ENCODE data around the gene PAQR4.
A peak's percentile ranks its signal among the peaks of the same experiment; 100 is the strongest.

PAQR4 gene

DNA sequence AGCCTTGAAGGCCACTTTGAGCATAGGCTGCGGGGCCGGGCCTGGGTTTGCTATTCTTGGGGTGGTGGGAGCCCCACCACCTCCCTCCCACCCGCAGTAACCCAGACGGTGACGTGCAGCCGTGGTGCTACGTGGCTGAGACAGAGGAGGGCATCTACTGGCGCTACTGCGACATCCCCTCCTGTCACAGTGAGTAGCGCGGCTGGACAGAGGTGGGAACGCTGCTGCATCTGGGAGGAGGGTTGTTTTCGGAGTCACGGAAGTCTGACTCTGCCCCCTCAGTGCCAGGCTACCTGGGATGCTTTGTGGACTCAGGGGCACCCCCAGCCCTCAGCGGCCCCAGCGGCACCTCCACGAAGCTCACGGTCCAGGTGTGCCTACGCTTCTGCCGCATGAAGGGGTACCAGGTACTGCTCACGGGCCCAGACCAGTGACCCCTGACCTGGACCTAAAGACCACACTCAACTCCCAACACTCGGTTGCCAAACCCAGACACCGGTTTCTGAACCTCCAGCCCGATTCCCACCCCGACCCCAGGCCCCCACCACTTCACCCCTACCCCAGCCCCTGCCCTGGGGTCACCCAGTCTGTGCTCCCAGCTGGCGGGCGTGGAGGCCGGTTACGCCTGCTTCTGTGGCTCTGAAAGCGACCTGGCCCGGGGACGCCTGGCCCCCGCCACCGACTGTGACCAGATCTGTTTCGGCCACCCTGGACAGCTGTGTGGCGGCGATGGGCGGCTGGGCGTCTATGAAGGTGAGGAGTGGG, 2.9 kb upstream of the PAQR4 start:
- no peak for DNase-seq

DNA sequence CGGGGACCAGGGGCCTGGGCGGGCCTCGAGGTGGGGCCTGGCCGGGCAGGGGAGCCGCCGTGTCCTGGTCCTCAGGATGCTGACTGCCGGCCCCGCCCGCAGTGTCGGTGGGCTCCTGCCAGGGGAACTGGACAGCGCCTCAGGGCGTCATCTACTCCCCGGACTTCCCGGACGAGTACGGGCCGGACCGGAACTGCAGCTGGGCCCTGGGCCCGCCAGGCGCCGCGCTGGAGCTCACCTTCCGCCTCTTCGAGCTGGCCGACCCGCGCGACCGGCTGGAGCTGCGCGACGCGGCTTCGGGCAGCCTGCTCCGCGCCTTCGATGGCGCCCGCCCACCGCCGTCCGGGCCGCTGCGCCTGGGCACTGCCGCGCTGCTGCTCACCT, 2.3 kb upstream of the PAQR4 start:
- peak; percentile 18 for DNase-seq

DNA sequence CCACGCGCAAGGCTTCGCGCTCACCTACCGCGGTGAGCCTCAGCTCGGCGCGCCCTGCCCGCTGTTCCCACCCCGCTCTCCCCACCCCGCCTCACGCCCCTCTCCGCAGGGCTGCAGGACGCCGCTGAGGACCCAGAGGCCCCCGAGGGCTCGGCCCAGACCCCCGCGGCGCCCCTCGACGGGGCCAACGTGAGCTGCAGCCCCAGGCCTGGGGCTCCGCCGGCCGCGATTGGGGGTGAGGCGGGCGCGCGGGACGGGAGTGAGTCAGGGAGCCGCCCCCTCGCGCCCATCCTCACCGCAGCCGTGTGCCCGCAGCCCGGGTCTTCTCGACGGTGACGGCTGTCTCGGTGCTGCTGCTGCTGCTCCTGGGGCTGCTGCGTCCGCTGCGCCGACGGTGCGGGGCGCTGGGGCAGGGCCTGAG, 1.9 kb upstream of the PAQR4 start:
- DNase-seq: no peak

DNA sequence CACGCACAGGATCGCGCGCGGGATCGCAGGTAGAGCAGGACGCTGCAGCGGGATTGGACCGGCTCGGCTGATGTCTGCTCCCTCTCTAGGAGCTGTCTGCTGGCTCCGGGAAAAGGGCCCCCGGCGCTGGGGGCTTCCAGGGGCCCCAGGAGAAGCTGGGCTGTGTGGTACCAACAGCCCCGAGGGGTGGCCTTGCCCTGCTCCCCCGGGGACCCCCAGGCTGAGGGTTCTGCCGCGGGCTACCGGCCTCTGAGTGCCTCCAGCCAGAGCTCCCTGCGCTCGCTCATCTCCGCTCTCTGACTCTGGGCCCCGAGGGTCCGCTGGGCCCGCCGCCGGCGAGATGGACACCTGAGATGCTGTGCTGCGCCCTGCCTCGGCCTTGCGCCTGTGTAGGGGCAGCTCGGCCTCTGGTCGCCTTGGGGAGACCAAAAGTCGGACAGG, 1.4 kb upstream of the PAQR4 start:
- no peak for DNase-seq

DNA sequence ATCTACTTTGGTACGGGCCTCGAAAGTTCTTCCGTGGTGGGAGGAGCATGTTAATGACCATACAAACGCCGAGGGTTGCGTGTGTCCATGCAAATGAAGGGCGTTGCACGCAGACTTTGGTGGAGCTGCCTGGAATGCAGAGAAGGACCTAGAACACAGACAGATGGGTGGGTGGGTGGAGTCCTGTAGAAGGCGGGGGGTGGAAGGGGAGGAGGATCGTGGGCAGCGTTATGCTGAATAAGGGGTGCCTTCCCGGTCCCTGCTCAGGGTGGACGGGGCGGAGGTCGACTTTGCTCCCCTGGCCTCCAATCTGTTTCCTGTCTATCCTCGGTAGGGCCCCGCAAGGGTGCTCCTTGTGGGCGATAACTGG, 795 bp upstream of the PAQR4 start:
- DNase-seq: peak; percentile 42

DNA sequence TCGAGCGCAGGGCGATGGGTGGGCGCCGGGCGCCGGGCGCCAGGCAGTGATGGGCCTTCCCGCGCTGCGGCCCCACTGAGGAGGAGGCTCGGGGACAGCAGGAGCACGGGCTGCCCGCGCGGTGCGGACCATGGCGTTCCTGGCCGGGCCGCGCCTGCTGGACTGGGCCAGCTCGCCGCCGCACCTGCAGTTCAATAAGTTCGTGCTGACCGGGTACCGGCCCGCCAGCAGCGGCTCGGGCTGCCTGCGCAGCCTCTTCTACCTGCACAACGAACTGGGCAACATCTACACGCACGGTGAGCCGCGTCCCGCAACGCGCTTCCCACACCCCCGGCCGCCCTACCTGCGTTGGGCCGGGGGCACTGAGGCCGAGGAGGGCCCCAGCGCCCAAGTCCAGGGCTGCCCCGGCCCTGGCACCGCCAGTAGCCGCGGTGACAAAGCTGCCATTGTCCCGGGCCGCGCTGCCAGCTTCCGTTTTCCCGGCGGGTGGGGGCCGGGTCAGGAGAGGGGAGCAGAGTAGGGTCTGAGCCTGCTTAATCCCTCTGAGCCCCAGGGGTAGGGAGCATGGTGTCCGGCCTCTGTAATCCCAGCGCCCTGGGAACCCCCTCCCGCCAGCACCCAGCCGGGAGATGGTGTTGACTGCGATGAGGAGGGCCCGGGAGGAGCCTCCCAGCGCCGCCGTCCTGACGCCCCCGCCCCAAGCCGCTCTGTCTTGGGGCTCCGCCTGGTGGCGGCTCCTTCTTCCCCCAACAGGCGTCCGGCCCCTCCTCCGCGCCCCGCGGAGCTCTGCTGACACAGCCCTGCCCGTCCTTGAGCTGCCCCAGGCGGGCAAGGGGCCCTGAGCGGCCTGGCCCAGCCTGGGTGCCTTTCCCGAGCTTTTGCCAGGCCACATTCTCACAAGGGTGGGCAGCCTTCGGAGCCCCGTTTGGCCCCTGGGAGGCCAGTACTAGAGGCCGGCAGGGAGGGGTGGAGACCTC, 685 bp downstream of the PAQR4 start:
- peak; percentile 57 for DNase-seq

DNA sequence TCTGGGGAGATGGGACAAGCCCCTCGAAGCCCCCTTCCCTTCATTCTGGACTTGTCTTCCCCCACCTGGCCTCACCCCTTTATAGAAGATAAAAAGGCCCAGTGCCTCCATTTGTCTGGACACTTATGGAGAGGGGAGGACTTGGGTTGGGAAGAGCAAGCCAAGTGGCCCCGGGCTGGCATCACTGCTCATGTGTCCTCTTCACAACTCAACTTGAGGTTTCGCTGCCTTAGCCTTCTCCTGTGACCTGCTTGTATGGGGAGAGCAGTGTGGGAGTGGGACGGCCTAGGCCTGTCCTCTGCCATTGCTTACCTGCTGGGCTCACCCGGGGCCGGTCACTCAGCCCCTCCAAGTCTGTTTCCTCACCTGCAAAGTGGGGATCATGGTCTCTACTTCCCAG, 1.4 kb downstream of the PAQR4 start:
- no peak for DNase-seq

DNA sequence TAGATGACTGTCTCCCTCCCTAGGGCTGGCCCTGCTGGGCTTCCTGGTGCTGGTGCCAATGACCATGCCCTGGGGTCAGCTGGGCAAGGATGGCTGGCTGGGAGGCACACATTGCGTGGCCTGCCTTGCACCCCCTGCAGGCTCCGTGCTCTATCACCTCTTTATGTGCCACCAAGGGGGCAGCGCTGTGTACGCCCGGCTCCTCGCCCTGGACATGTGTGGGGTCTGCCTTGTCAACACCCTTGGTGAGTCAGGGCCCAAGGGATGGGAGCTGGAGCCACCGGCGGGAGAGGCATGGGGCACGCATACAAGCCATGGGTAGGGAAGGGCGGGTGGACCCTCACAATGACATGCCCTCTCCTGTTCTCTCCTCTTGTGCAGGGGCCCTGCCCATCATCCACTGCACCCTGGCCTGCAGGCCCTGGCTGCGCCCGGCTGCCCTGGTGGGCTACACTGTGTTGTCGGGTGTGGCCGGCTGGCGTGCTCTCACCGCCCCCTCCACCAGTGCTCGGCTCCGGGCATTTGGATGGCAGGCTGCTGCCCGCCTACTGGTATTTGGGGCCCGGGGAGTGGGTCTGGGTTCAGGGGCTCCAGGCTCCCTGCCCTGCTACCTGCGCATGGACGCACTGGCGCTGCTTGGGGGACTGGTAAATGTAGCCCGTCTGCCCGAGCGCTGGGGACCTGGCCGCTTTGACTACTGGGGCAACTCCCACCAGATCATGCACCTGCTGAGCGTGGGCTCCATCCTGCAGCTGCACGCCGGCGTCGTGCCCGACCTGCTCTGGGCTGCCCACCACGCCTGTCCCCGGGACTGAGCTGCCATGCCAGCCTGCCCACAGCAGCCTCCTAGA, 2.2 kb downstream of the PAQR4 start:
- no peak for DNase-seq

DNA sequence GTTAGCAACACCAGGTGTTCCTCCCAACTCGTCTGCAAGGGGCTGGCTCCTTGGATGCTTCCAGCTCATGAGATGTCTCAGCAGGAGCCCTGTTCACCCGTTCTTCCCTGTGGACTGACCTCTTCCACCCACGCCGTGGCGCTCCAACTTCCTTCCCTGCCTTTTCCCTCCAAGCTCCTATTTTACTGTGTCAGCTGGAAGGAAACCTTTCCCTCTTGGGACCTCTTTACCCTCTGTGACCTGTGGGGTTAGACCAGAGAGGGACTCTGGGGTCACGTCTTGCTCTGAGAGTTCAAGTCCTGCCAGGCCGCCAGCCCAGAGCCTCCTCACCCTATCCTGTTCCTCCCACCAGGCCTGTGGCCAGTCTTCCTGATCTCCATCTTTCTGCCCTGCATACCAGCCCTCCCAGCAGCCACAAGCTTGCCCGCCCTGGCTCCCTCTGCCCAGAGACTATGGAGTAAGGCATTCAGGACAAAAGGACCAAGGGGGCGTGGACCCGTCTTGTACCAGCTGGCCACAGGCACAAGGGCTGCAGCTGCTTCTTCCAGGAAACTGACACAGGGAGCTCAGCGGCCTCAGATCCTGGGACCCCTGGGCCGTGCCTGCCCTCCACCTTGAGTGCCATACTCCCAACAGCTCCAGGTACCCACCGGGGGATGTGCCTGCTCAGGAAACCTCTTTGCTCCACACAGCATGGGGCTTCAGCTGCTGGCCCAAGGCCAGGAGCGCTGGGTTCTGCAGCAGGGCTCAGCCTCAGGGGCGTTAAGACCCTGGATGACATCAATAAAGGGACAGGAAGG, 3.0 kb downstream of the PAQR4 start:
- DNase-seq: no peak

DNA sequence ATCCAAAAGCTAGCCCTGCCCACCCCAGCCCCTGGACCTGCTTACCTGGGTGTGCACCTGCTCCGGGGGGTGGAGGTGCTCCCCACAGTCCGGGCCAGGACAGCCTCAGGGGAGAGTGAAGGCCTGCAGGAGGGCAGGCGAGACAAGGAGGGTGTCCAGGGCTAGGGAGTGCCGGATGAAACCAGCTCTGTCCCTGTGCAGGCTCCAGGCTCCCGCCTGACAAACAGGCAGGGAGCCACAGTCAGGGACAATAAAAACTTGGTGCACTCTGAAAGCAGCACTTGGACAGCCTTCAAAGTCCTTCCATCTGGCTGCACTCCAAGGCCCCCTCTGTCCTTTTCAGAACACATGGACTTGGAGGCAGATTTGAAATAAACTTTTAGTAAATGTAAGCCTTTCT, 3.9 kb downstream of the PAQR4 start:
- DNase-seq: no peak

DNA sequence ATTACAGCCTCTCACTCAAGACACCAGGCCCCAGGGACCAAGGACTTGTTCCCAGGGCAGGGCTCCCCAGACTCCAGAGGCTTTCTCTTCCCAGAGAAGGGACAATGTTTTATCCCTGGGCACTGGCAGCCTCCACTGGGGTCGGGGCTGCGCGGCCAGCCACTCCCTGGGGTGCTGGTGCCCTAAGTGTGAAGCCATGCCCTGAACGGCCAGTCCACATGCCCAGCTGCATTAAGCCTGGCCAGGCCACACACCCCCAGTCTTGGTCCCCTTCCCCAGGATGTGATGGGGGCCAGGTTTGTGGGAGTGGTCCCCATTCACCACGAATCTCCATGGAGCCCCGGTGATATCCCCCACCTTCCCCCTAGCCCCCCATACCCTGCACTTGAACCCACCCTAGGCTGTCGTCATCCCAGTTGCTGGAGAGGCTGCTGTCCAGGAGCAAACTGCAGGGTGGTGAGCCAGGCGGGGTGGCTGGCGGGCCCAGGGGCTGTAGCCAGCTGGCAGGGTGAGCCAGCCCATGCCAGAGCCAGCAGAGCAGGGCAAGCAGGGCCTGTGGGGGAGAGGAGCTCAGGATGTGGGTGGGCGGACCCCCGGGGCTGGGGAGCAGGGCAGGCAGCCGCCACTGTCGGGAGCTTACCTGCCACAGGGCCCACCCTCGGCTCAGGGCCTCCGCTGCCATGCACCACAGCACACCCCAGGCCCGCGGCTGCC, 4.6 kb downstream of the PAQR4 start:
- DNase-seq: no peak

DNA sequence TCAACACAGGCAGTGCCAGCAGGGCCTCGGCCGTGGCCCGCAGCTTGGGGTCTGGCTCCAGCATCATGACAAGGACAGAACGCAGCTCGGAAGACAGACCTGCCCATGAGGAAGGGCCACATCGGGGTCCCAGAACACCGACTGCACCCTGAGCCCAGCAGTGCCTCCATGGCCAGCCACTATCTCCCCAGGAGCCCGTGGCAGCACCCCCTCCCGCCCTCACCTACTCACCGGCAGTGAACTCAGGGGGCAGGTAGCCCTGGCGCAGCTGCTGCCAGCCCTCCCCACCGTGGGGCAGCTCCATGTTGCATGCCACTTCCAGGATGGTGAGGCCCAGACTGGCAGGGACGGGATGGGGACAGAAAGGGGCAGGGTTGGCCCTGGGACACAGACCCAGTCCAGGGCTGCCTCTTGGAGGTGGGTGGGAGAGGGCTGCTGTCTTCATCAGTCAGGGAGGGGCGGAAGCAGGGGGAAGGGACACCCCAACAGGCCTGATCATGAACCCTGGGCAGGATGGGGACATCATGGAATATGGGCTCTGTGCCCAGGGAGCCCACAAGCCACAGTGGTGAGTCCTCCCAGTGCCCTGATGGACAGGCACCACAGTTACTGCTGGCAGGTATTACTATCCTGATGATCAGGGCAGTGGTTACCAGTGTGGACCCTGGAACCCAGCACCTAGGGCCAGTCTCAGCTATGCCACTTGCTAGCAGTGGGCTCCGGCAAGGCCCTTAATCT, 5.3 kb downstream of the PAQR4 start:
- no peak for DNase-seq

DNA sequence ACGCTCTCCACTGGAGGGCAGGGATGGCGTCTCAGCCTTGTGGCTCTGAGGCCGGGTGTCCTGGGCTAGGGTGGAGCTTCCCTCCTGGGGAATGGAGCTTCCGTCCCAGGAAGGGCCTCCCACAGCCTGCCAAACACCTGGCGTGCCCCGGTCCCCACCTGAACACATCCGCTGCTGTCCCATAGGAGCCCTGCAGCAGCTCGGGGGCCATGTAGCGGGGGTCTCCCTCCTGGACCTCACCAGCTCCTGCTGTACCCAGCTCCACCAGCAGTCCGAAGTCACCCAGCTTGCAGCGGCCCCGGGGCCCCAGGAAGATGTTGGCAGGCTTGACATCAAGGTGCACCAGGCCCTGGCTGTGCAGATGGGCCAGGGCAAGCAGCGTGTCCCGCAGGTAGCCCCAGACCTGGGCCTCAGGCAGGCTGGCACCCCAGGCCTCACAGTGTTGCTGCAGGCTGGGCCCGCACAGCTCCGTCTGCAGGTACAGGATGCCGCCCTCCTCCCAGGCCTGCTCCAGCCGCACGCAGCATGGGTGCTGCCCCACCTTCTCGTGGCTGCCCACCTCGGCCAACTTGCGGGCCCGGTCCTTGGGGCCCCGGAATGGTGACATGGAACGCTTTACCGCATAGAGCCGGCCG, 6.1 kb downstream of the PAQR4 start:
- no peak for DNase-seq

DNA sequence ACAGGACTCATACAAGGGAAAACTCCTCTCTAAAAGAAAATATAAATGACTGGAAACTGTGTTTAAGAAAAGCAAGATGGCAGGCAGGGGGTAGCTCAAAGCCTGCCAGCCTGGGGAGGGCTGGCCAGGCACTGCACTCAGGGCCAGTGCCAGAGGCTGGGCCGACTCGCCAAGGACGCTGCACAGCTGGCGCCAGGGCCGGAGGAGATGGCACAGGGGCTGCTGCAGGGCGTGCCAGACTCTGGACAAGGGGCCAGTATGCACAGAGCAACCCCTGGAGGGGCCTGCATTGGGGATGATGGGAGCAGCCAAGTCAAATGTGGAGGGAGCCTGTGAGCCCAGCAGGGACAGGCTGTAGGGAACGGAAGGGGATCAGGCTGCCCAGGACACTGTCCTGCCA, 7.1 kb downstream of the PAQR4 start:
- DNase-seq: no peak

DNA sequence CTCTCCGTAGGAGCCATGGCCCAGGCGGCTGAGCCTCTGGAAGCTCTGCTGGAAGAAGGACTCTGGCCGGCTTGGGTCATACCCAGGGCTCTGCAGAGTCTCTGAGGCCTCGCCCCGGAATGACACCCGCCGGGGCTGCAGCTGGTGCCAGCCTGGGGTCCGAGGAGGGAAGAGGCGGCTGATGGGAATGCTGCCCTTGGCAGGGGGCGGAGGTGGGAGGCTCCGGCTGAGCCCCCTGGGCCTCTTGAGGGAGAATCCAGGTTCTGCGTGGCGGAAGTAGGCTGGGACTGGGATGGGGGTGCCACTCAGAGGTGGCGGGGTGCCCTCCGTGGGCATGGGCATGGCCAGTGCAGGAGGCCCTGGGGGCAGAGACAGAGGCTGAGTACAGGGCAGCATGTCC, 7.5 kb downstream of the PAQR4 start:
- no peak for DNase-seq

DNA sequence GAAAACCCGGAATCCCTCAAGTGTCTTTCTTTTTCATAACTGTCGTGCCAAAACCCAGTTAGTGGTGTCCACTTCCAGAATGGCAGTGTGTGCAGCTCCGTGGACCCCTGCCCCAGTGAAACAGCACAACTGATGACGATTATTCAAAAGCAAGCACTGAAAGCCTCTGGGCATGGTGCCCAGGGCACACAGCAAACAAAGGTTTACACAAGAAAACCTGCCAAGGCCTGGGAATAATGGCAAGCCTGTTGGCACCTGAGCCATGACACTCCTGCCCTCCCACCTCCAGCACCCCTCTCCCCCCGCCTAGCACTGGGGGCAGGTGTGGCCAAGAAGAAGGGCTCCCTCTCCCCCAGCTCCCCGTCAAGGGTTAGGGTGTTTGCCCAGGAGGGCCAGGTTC, 8.3 kb downstream of the PAQR4 start:
- DNase-seq: no peak

DNA sequence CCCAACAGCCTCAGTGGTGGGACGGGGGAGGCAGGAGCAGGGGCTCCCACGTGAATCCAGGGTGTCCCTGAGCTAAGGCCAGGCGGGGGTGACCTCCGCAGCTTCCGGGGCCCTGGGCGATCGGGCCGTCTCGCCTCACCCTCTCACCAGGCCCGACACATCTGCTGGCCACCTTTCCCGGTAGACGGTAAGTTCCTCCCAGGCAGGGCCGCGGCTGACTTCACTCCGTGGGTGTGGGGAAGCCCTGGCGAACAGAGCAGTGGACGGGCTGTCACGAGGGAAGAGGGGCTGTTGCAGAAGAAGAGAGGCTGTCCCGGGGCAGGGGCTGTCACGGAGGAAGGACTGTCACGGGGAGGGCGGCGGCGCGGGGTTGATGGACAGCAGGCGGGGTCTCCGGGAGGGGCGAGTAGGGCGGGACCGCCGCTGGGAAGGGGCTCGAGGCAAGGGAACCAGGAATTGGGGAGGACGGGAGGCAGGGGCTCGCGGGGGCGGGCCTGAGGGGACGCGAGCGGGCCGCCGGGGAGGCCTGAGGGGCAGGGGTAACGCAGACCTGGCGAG, 10.6 kb downstream of the PAQR4 start:
- DNase-seq: no peak

DNA sequence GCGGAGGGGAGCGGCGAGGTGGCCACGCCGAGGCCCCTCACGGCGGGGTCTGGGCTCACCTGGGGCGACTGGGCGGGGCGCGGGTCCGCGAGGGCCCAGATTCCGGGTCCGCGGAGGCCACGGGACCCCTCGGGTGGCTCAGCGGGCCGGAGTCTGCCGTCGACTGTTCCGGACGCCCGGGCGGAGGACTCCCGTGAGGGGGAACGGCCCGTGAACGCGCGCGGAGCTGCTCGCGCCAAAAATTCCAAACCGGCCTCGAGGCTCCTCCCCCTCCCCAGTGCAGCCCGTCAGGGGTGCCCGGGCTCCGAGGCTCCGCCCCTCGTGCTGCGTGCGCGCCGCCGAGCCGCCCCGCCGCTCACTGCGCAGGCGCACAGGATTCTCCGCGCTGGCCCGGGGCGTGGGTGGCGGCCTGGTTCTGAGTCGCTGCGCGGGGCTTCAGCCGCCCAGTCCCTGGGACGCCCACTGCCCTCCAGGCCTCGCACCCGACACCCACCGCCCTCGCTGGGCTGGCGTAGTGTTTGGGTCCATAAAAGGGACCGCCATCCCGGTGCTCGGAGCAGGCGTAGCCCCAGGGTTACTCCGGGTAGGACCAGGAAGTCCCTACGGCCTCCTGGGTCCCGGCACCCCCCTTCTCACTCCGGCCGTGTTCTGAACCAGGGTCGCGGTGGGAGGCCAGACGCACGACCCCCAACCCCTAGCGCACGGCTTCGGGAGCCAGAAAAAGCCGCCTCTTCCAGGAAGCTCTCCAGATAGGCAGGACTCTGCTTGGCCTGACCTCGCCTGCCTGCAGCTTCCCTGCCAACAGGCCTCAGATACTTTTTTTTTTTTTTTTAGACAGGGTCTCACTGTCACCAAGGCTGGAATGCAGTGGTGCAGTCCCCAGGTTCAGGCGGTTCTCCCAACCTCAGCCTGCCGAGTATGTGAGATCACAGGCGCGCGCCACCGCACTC, 11.4 kb downstream of the PAQR4 start, which contains the start of gene PKMYT1:
Gene PKMYT1, minus strand, starts transcription at position 220 of the 950 bp plus-strand sequence. CDS start 789 bp downstream, outside the sequence.
- DNase-seq: peak; percentile 92
